ENCODE results near the gene MBLAC2. TPM values are rescaled to one million over a fixed set of nuclear protein-coding genes. Genes with fewer than 3 reads are reported as not detected.

MBLAC2 gene
- total RNA-seq, 1 experiment from 2014 or later = 4.0 TPM

DNA sequence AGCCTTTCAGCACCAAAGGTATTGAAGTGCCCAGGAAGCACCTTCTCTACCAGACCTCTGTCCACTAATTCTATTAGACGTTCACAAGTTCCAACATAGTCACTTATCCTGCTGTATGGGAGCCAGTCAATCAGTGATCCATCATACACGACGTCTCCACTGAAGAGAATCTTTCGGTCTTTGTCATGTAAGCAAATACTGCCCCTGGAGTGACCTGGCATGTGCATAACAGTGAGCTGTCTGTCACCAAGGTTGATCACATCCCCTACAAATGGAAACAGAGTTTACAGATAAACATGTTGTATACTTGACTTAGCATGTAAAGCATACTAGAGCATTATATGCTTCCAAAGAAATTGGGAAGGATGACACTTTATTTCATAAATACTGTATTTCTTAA is 13.3 kb downstream of the MBLAC2 start:
- DNase-seq (ENCODE audit: low spot score) = no peak

DNA sequence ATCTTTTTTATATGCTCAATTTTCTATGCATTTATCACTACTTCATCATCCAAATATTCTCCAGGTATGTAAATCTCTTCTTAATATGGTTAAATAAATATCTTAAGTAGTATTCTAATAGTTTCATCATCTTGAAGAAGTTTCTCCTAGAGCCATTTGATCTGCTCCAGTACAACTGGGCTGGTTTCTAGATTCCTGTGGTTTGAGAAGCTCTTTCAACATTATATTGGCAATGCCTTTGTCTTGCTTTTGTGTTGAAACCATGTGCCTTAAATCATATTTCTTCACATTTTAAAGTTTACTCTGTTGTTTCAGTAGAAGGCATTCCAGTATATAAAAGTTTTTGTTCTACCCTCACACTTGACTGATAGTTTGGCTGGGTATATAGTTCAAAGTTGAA is 27.6 kb downstream of the MBLAC2 start:
- DNase-seq (ENCODE audit: low spot score) = no peak

DNA sequence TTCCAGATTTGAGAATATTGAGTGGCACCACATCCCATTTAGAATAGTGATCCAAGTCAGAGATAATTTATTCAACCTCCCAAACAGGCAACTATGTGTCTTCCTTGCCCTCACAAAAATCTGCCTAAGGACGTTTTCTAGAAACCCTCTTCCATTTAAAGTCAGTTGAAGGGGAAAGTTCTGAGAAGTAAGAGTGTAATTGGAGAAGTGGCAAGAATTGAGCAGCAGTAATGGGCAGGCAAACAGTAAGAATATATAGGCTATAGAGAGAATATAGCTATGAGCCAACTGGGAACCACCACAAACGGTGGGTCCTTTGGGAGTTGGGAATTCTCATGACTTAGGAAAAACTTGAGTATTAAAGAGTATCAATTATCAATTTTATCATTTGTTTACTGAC is 33.9 kb downstream of the MBLAC2 start:
- DNase-seq (ENCODE audit: low spot score) = no peak

DNA sequence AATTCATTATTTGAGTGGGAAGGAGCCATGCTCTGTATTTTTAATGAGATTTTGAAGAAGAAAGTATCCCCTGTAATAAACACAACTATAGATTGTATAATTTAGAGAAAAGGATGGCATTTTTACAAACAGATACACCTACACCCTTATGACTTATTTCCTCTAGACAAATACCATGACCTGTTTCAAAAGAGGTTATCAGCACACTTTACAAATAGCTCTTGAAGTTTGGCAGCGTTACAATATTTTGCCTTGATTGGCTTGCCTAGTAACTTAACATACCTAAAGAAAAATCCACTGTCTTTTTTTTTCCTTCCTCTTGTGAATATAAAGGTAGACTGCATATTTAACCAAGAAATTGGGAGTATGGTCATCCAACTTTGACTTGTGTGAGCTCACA is 36.5 kb downstream of the MBLAC2 start:
- no peak for DNase-seq (ENCODE audit: low spot score)

DNA sequence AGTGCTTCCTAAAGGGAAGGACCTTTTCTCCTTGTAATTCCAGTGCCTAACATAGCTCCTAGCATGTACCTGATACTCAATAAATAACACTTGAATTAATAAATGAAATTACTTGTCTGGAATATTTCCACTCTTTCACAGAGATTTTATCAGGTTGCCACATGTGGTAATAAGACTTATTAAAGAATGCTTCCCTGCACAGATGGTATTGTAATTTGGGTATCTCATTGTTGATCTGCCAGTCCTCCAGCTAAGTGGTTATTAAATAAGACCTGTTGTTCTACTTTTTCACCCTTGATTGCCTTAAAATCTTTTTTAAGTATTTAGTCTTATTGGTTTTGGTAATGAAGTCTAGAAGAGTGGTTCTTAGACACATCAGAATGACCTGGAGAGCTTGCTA is 36.9 kb downstream of the MBLAC2 start:
- DNase-seq (ENCODE audit: low spot score) = no peak

DNA sequence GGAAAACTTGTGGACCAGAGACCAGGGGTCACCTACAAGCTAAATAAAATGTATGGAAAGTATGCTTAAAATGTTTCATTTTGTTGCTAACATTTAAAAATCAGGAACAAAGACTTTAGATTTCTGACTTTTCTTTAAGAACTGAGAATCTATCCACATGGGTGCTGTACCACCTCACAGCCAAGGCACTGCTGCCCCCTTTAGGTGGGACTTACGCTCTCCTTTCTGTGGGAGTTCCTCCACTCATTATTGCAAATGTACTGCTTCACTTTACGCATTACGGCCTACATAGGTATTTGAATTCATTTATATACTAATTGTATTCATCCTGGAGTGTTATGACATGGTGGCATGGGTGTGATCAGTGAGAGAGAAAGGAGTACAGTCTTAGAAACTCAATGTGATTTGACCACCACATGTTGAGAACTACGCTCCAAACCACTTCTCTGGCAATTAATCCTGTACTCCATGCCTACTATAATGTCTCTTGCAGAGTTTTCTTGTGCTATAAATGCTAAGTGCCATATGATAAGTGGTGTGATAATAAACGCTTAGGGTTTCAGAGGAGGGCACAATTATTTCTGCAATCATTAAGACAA is 40.4 kb downstream of the MBLAC2 start:
- DNase-seq (ENCODE audit: low spot score) = peak; percentile 71

DNA sequence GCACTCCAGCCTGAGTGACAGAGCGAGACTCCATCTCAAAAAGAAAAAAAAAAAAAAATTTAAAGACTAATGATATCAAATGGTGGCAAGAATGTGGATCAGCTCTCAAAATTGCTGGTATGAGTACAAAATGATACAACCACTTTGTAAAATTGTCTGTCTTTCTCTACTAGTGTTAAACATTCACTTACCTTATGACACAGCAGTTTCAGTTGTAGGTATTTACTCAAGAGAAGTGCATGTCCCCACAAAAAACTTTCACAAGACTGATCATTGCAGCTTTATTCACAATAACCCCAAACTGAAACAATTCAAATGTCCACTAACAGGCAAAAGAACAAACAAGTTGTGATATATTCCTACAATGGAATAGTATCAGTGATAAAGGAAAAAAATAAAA is 50.3 kb downstream of the MBLAC2 start:
- DNase-seq (ENCODE audit: low spot score) = no peak

DNA sequence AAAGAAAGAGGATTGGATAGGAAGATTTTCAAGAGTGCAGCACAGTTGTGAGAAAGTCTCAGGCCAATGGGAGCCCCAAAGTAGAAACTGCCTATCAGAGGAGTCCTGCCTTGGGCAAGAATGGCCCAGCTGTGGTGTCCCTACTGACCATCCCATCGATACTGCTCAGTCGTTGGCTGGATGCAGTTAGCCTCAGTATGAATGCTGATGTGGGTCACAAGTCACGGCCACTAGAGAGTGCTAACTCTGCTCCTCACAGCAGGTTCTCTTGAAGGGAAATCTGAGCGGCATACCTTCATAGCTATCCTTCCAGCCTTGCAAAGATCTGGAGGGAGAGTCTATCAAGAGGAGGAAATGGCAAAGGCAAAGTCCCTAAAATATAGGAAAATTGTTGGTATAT is 53.4 kb downstream of the MBLAC2 start:
- DNase-seq (ENCODE audit: low spot score) = peak; percentile 40

DNA sequence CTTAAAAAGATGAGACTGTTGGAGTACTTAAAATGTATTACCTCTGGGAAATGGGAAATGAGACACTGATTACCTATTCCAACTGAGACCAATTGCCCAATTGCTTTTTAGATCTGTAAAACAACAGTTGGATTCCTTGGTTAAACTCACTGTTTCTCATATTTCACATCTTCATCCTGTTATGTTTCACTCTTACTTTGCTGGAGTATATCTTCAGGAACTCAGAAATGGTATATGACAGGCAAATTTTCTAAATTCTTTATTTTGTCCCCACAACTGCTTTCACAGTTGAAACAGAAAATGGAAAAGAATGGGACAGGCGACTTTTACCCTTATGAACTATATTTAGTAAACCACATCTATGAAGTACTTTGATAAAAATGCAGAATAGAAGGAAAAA is 56.4 kb downstream of the MBLAC2 start:
- no peak for DNase-seq (ENCODE audit: low spot score)

DNA sequence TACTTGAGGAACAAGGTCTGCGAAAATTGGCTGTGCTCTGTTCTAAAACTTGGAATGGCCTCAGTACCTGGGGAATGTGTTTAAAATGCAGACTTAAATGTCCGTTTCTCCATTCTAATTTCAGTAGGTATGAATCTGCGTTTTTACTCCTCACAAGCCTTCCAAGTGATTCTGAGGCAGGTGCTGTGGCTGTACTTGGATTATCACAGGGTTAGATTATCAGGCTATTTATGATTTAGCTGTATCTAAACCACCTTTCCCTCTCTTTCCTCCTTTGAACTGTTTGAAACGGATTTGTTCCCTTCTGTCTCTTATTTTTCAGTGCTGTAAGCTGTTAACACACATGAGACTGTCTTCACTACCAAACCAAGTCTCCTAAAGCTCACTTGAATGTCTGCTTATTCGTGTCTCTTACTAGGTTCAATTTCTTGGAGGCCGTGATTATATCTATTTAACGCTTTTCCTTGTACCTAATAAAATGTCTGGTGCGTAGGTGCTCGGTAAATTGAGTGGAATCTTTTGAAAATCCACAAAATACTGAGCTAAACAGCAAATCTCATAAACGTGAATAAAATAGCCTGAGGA is 64.3 kb downstream of the MBLAC2 start:
- DNase-seq (ENCODE audit: low spot score) = no peak

DNA sequence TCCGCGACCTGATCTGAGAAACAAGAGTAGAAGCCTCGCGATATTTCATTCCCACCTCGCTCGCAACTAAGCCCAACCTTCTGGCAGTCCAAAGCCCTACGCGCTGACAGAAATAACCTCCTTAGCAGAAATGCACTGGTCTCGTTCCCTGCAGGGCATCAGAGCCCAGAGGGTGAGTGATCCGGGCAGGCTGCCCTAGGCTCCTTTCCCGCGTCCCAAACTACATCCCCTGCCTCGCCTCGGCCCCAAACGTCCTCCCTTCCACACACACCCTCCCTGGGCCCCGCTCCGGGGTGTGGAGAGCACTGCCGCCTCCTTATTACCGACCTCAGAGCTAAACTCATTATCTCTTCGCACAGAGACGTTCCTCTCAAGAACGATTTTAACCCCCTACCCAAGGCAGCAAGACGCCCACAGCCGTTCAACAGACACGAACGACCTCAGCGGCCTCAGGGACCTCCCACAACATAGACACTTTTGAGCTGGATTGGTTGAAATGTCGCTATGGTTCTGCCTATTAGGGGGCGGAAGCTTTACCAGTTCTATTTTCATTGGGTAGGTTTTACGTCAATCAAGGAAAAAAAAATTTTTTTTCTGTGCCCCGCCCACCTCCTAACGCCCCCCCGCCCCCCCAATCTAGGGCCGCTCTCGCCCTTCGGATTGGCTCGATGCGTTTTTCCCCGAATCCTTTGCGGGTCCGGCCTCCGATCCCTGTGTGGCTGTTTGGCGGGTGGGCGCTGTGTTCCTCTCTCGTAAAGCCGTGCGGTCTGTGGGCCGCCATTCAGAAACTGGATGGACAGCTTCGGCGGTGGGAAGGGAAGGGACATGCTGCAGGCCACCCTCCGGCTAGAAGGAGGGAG is 65.0 kb downstream of the MBLAC2 start, which contains the start of gene CETN3:
Gene CETN3, minus strand, starts transcription at position 439 of the 860 bp plus-strand sequence. Its CDS starts 95 bp downstream, at position 344.
- peak; percentile 93 for DNase-seq (ENCODE audit: low spot score)

DNA sequence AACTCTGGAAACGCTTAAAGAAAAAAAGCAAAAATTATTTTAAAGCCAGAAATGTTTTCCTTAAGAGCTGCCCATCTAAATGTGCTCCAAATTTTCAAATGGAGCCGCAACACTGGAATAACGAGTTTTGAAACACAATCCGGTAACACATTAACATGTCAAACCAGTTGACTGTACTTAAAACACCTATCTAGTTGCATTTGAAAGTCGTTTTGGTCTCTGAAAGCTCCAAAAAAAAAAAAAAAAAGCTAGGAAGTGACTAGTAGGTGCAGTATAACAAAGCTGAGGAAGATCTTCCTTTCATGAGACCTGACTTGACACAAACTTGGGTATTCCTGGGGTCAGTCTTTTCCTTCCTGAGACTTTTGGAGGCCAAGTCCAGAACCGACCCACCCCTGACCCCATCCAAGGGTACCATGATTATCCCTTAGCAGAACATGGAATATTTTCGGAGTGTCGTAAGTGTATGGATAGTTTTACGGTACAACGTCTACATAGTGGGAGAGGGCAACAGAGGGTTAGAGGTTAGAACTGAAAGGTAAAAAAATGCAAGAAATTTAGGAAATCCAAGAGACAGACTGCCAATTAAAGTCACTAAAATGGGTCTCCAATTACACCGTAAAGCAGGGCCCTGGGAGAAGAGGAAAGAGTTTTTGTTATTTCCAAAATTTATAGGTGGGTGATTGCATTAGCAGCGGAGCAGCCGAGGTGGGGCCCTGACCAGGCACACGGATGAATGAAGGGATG is 65.8 kb downstream of the MBLAC2 start:
- no peak for DNase-seq (ENCODE audit: low spot score)

Other genes starting within 250 kb of the MBLAC2 start
- 6.9 and 7.1 TPM in 2 replicates for gene CETN3, start 65.0 kb downstream of the MBLAC2 start, total RNA-seq (2014; rRNA removed; shearing (Covaris generic))
- gene POLR3G, start 93 bp upstream of the MBLAC2 start, total RNA-seq (2014; rRNA removed; shearing (Covaris generic)) = 3.7 and 4.0 TPM in 2 replicates
- gene LYSMD3, start 54.8 kb upstream of the MBLAC2 start, total RNA-seq (2014; rRNA removed; shearing (Covaris generic)) = 1.8 and 2.8 TPM in 2 replicates
- 0.18 and 0.42 TPM in 2 replicates for gene ADGRV1, start 84.0 kb upstream of the MBLAC2 start, total RNA-seq (2014; rRNA removed; shearing (Covaris generic))

Data from HT-29 (cell line).